Ammon's horn (tissue), 1 donor: ENCODE data around the gene MTOR.
A peak's percentile ranks its signal among the peaks of the same experiment; 100 is the strongest.

ENCODE experiments used
- DNase-seq: peaks from one replicate; pipeline ENCODE4 v3.0.0-alpha.2; 2016; ENCODE audit warnings: low spot score

Gene MTOR

DNA sequence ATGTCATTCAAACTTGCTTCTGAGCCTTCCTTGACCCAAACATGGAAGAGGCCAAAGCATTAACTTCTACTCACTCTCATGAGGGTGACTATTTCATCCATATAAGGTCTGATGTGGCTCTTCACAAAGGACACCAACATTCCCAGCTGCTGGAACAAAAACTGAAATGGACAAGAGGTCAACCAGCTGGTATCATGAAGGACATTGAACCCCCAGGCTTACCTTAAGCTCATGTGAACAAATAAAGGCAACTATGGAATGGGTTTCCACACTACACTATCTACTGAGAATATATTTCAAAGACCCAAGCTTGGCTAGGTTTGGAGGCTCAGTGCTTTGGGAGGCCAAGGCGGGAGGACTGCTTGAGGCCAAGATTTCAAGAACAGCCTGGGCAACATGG, 46.3 kb downstream of the MTOR start:
- DNase-seq, result no peak

DNA sequence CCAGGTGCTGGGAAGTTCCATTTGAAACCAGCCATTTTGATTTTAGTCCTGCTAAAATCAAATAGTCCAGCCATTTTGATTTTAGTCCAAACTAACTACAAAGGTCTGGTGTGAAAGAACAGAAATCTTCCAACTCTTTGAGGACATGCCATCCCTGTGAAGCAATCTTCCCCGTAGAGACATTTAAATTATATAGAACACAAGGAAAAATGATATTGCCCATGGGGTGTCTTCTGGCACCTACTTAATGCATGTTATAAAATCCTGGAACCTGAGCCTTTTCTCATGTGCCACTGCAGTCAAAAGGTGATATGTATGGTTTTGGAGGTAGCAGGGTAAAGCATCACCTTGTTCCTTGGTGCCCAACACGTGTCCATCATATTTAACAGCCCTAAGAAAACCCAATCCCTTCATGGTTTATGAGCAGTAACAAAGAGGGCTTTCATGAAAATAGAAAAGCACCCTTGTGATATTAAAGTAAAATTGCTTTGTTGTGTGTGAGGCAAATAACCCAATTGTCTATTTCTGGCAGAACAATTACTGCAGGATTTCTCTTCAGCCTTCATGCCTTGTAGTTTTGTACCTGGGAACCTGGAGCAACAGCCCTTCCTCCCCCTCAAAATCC, 46.9 kb downstream of the MTOR start:
- no peak for DNase-seq

DNA sequence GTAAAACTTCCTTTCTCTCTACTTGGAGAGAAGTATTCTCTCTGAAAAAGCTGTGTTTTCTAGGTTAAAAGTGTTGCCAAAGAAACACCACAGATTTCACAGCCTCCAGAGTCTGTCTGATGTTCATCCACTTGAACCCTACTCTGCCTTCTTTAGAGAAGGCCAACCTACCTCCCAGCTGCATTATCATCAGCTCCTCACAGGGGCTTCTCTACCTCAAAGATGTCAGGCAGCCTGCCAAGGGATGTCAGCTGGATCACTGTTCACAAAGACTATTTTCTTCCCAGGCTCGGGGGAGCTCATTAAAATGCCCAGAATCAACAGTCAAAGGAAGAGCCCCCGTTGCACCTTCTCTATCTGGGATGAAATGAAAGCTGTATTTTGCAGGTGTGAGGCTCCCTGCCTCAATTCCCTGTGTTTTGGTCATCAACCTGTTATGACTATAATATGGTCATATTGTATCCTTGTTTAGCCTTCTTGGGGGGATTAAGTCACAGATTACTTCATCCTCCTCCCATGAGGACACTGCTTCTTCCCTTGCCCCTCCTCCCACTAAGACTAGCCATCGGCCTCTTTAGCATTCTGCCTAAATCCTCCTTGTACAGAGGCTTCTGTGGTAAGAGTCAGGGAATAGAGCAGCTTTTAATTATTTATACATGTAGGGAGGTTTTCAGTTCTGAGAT, 47.5 kb downstream of the MTOR start:
- DNase-seq, result no peak

DNA sequence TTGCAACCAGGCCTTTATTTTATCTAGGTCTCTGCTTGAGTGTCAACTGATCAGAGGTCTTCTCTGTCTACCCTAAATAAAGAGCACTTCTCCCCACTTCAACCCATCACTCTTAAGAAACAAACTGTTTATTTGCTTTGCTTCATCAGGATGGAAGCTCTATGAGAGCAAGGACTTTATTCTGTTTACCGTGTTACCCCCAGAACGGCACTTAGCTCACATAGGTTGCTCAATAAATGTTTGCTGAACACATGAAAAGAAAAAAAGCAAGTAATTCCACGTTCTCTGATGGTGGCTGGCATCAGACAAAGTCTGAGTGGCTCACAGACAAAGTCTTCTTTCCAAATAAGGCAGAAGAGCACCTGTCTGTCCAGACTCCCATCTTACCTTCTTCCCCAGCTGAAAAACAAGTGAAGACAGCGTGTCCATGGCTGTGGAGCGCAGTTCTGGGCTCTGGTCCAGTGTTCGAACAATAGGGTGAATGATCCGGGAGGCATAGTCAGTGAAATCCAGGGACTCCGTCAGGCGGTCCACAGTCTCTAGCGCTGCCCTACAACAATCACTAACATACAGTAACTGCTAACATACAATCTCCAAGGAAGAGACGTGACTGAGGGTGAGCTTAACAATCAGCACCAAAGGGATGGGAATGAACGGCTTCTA, 50.3 kb downstream of the MTOR start:
- peak; percentile 85 for DNase-seq

DNA sequence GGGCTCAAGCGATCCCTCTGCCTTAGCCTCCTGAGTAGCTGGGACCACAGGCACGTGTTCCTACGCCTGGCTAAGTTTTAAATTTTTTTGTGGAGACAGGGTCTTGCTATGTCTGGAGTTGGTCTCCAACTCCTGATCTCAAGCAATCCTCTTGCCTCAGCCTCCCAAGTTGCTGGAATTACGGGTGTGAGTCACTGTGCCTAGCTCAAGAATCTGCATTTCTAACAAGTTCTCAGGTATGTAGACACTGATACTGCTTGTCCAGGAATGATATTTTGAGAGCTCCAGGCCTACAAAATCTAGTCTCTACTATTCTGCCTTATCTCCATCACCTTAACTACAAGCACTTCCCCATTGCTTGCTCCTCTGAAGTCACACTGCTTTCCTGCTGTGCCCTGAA, 50.9 kb downstream of the MTOR start:
- no peak for DNase-seq

DNA sequence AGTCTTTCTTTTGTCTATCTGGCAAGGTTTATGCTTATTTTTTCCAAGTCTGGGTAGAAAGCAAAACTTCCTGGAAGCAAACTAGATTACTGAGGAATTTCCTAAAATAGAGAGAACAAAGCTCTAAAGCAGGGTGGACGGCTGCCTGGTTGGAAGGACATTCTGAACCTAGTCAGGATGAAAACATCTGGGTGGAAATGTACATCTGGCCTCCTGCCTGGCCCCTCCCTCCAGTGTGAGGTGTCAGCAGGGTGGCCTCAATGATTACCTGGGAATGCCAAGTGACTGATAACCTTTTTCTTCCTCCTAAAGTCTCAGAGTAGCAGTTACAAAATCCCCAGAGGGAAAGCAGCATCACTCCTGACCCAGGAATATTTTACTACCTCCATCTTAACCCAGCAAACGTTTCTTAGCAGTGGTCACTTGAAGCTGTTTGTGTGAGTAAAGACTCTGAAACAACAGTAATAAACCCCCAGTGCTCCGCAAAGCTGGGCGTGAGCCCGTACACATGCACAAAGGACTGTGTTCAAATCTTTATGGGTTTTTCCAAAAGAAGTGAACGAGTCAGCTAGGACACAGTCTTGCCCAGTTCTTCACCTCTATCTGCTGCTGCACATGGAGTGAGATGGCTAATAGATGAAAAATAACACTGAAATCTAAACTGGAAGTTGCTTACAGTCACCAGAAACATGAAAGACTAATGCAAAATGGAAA, 54.3 kb downstream of the MTOR start:
- DNase-seq, result no peak

DNA sequence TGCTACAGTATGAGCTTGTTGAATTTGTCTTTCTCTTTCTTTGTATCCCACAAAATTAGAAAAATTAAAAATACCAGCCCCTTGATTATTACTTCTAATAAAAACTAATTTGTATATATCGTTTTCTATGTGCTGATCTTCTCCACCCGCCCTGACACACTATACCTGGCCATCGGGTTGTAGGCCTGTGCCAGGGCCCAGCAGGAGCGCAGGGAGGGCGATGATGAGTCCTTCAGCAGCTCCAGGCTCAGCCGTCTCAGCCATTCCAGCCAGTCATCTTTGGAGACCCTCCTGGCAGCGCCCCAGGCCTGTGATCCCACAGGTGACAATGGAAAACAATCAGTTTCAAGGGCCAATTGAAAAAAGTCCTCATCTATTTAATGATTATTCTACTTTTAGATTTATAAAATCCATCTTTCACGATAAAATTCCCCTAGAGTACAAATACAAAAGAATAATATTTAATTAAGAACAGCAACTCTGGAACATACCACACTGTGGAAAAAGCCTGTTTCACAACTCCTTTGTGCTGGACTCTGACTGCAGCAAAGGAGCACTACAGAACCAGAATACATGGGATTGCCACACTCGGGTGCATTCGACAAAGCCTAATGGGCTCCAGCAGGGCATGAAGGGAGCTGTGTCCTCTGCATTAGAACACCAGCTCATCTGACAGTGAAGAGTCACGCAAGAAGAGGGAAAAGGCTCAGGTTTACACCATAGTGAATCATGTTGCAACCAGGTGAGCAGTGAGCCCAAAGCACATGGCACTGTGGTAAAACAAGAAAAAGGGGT, 57.8 kb downstream of the MTOR start:
- DNase-seq, result no peak

DNA sequence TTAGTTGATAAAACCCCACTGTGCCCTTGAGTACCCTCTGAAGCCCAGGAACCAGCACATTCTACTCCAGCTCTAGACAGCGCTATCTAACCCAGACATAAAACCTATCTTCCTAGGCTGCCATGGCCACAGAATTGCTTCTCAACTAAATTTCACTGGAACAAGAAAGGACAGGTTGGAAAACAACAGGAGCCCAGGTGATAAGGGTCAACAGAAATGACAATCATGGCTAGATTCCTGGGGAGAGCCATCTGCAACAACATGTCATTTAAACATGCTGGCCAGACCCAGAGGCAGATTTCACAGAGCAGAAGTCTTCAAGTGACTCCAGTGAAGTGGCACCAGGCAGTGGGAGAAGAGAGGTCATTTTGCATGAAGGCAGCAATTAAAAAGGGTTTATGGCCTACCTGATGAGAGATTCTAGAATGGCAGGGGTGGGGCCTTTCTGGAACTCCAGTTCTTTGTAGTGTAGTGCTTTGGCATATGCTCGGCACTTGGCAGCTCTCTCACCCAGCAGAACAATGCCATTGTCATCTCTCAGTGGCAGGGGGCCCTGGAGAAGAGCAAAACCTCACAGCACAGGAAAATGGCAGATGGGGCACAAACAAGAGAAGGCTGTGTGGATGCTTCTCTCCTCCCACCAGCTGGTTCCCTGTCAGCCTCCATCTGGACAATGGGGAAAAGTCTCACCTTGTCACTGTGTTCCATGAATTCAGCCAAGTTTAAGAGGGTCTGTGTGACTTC, 63.3 kb downstream of the MTOR start:
- DNase-seq, result peak; percentile 88

DNA sequence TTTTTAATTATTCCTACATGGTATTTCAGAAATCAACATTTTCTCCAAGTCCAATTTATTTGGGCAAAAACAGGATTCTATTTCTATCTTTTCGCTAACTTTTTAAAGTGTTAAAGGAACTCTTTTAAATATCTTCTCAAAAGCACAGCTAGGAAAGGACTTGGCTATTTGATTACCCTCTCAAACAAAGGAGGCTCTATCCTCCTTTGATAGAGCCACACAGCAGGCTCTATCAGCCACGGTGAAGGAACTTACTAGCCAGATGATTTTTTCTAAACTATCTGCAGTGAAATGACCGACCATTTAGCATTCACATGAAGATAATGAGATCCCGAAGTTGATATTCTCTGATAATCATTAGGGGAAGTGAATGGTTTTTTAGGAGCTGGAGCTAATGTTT, 64.1 kb downstream of the MTOR start:
- no peak for DNase-seq

DNA sequence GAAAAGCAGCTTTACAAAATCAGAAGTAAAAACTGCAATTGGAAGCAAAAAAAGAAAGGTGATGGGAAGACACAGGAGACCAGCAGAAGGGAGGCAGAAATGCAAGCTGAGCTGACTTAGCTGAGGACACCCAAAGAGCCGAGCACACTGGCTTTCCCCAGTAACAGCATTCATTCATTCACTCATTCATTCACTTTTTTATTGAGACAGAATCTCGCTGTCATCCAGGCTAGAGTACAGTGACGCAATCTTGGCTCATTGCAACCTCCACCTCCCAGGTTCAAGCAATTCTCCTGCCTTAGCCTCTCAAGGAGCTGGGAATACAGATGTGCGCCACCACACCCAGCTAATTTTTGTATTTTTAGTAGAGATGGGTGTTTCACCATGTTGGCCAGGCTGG, 65.0 kb downstream of the MTOR start:
- no peak for DNase-seq

DNA sequence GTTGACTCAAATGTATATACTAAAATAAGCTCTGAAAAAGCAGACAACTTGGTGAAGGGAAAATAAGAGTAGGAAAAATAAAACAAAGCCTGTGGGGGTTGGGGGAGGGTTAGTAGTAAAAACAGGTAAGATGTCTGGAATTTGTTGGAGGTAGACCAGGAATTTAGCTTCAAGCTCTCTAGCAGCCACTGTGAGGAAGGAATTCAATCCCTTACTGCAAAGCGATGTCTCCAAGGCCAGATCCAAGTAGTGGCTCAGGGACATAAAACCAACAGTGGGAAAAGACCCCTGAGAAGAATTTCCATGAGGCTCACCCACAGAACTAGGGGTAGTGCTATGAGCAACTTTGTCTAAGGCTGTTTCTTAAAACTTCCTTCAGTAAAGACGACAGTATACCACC, 65.4 kb downstream of the MTOR start:
- no peak for DNase-seq

DNA sequence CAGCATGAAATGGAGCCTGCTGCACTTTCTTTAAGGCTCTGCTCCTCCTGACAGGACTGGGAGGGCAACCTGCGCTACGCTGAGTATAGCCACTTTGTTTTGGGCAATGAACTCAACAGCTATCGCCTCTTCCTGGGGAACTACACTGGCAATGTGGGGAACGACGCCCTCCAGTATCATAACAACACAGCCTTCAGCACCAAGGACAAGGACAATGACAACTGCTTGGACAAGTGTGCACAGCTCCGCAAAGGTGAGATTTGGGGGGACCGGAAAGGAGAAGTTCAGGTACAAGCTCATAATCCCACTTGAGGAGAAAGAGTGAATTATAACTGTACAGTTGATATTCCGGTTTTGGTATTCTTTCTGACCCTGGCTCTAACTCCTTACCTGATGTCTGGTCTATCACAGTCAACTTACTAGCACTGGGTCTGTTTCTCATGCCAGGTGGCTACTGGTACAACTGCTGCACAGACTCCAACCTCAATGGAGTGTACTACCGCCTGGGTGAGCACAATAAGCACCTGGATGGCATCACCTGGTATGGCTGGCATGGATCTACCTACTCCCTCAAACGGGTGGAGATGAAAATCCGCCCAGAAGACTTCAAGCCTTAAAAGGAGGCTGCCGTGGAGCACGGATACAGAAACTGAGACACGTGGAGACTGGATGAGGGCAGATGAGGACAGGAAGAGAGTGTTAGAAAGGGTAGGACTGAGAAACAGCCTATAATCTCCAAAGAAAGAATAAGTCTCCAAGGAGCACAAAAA, 67.8 kb downstream of the MTOR start:
- DNase-seq, result no peak

DNA sequence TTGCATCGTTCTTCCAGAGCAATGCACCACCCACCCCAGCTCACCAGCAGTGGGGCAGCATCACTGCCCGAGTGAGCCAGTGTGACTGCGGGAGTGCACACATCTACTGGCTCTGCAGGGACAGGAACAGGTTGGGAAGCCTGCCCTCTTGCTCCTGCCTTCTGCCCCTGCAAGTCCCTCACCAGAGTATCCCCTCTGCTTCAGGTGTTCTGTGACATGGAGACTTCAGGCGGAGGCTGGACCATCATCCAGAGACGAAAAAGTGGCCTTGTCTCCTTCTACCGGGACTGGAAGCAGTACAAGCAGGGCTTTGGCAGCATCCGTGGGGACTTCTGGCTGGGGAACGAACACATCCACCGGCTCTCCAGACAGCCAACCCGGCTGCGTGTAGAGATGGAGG, 69.0 kb downstream of the MTOR start:
- no peak for DNase-seq

DNA sequence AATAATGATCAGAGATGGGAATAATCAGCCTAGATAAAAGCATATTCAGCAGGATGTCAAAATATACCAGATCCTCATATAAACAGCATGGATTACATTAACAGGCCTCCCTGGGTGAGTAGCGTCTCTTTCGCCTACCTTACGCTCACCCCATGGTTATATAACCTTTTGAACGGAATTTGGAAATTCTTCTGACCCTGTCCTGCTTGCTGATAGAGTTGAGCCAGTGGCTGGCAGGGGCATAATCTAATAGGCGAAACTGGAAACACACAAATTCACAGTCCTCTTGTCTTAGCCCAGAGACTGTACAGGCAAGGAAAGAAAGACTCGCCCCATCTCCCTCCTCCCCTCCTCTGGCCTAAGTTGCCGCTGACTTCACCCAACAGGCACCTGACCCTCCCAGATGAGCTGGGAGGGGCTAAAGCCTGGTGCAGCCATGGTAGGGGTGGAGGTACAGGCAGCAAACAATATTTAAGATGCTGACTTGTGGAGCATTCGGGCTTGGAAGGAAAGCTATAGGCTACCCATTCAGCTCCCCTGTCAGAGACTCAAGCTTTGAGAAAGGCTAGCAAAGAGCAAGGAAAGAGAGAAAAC, 73.4 kb downstream of the MTOR start, which contains the start of gene ANGPTL7:
Gene ANGPTL7, plus strand, starts transcription at position 498 of the 594 bp plus-strand sequence. CDS start 225 bp downstream, outside the sequence.
- DNase-seq, result no peak

DNA sequence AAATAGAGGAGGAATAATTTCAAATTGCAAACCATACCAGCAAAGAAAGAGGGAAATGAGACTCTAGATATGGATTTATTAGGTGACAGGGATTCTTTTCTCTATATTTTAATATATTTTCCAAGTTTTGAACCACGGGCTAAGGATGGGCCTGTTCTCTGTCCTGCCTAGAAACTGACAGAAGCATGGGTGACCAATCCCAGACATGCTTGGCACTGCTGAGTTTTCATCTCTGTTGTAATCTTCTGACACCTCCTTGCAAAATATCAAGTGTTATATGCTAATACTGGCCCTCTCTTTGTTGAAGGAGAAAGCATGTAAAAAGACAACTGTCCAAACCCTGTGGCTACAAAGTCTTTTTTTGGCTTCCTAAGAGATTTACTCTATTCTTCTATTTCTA, 74.0 kb downstream of the MTOR start:
- no peak for DNase-seq

DNA sequence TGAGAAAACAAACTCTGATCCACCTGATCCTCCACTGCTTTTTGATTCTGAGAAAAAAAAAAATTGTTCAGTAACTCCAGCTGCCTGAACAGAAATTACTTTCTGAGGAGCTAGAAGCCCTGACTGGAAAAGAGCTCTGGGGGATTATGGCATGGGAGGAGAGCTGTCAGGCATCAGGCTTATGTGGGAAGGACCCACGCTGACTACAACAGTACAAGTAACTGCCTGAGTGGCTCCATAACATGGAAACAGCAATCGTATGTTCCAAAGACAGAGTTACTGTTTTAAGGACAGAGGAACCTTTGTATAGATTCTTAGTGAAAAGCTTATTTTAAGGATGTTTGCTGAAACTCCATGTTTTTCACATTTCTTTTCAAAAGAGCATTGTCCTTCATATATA, 74.4 kb downstream of the MTOR start:
- DNase-seq, result no peak

DNA sequence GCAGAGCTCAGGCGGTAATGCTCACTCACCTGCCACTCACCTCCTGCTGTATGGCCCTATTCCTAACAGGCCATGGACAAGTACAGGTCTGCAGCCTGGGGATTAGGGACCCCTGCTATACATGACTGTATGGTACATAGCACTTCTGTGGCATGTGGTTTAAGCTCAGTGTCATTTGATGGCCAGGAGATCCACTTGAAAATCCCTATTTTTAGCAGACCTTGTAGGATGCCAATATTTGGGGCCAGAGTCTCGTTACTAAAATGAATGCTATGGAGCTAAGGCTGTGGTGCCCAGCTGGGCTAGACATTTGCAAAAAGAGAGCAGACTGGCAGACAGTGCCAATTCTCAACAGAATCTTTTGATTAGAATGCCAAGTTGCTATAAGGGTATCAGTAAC, 74.9 kb downstream of the MTOR start:
- no peak for DNase-seq

DNA sequence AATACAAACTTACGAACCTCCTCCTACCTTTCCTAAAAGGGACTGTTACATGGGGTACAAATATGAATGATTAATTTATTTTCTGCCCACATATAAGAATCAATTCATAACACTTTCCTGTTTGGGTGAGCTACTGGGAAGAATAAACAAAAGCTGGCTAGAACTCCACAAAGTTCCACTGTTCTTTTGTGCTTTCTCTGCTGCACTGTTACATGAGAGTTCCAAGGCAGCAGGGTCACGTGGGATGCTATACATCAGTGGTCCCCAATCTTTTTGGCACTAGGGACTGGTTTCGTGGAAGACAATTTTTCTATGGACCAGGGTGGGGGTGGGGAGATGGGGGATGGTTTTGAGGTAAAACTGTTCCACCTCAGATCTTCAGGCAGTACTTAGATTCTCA, 75.4 kb downstream of the MTOR start:
- DNase-seq, result peak; percentile 18

DNA sequence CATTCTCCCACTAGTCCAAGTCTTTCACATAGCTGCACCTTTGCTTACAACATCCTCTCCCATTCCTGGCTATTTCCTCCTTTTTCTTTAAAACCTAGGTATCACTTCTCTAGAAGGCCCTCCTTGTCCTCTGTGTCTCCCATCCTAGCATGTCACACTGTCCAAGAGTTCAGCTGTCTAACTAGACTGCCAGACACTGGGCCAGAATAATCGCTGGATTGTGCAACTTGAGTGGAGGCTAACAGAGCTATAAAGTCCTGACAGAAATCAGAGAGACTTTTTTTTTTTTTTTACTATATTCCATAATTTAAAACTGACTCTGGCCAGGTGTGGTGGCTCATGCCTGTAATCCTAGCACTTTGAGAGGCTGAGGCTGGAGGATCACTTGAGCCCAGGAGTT, 77.4 kb downstream of the MTOR start:
- DNase-seq, result no peak

DNA sequence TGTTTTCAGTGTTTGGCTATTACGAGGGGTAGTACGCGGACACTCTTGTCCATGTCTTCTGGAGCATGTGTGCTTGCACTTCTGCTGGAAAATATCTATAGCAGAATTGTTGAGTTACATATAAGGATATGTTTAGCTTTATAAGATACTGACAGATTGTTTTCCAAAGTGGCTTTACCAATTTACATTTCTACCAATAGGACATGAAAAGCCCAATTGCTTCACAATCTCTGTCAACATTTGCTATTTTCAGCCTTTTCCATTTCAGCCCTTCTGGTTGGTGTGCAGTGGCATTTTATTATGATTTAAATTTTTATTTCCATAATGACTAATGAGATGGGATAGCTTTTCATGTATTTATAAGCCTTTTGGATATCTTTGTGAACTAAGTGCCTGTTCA, 79.5 kb downstream of the MTOR start:
- no peak for DNase-seq
